ENCODE measurements around the gene SP3.
A peak's percentile ranks its signal among the peaks of the same experiment; 100 is the strongest.

SP3 gene

GRCh38 chr2:174005801-174006419 is 40.7 kb upstream of the SP3 start:
- H3K27ac ChIP-seq (ENCODE audit: low read depth, low read length), result no peak overlapping the region
- no peak overlapping the region for H3K4me3 ChIP-seq (ENCODE audit: low read depth, low read length)
- H3K79me2 ChIP-seq (ENCODE audit: control insufficient read depth, insufficient read depth, low read length, unreplicated experiment), result no peaks in the 10 kb centered on the region
- H3K36me3 ChIP-seq (ENCODE audit: insufficient read depth, low read length), result no peaks in the 10 kb centered on the region
- no peaks in the 10 kb centered on the region for H3K27me3 ChIP-seq (ENCODE audit: insufficient read depth, low read length)
- peak overlapping the region; percentile 11 for H2AFZ ChIP-seq (ENCODE audit: low read length, unreplicated experiment)
- H3K4me1 ChIP-seq (ENCODE audit: control insufficient read depth, insufficient read depth, low read length, unreplicated experiment), result peaks cover 26% of the 10 kb centered on the region

GRCh38 chr2:174004905-174005605 is 39.9 kb upstream of the SP3 start:
- Histone ChIP-seq H2AFZ (ENCODE audit: low read length, unreplicated experiment) (no peak overlapping the region), H3K27me3 (ENCODE audit: insufficient read depth, low read length) (no peaks in the 10 kb centered on the region), H3K27ac (ENCODE audit: low read depth, low read length) (peak overlapping the region; percentile 26), H3K36me3 (ENCODE audit: insufficient read depth, low read length) (no peaks in the 10 kb centered on the region), H3K4me3 (ENCODE audit: low read depth, low read length) (no peak overlapping the region), H3K79me2 (ENCODE audit: control insufficient read depth, insufficient read depth, low read length, unreplicated experiment) (no peaks in the 10 kb centered on the region), H3K4me1 (ENCODE audit: control insufficient read depth, insufficient read depth, low read length, unreplicated experiment) (peaks cover 20% of the 10 kb centered on the region)

GRCh38 chr2:174003720-174004695 is 38.8 kb upstream of the SP3 start:
- Histone ChIP-seq H2AFZ (ENCODE audit: low read length, unreplicated experiment) (no peak overlapping the region), H3K79me2 (ENCODE audit: control insufficient read depth, insufficient read depth, low read length, unreplicated experiment) (no peaks in the 10 kb centered on the region), H3K4me1 (ENCODE audit: control insufficient read depth, insufficient read depth, low read length, unreplicated experiment) (peaks cover 11% of the 10 kb centered on the region), H3K36me3 (ENCODE audit: insufficient read depth, low read length) (no peaks in the 10 kb centered on the region), H3K4me3 (ENCODE audit: low read depth, low read length) (no peak overlapping the region), H3K27ac (ENCODE audit: low read depth, low read length) (no peak overlapping the region), H3K27me3 (ENCODE audit: insufficient read depth, low read length) (no peaks in the 10 kb centered on the region)

GRCh38 chr2:174002679-174003078 is 37.5 kb upstream of the SP3 start:
- H3K27me3 ChIP-seq (ENCODE audit: insufficient read depth, low read length), result no peaks in the 10 kb centered on the region
- H2AFZ ChIP-seq (ENCODE audit: low read length, unreplicated experiment), result no peak overlapping the region
- H3K36me3 ChIP-seq (ENCODE audit: insufficient read depth, low read length), result no peaks in the 10 kb centered on the region
- no peak overlapping the region for H3K27ac ChIP-seq (ENCODE audit: low read depth, low read length)
- H3K4me1 ChIP-seq (ENCODE audit: control insufficient read depth, insufficient read depth, low read length, unreplicated experiment), result peaks cover 5% of the 10 kb centered on the region
- H3K4me3 ChIP-seq (ENCODE audit: low read depth, low read length), result no peak overlapping the region
- H3K79me2 ChIP-seq (ENCODE audit: control insufficient read depth, insufficient read depth, low read length, unreplicated experiment), result no peaks in the 10 kb centered on the region

- no peak overlapping the region for H2AFZ ChIP-seq (ENCODE audit: low read length, unreplicated experiment)
- no peaks in the 10 kb centered on the region for H3K36me3 ChIP-seq (ENCODE audit: insufficient read depth, low read length)
- H3K27me3 ChIP-seq (ENCODE audit: insufficient read depth, low read length), result no peaks in the 10 kb centered on the region
- H3K79me2 ChIP-seq (ENCODE audit: control insufficient read depth, insufficient read depth, low read length, unreplicated experiment), result no peaks in the 10 kb centered on the region
- peaks cover 5% of the 10 kb centered on the region for H3K4me1 ChIP-seq (ENCODE audit: control insufficient read depth, insufficient read depth, low read length, unreplicated experiment)
- H3K4me3 ChIP-seq (ENCODE audit: low read depth, low read length), result no peak overlapping the region
- no peak overlapping the region for H3K27ac ChIP-seq (ENCODE audit: low read depth, low read length)
These were observed 35.9 kb upstream of the SP3 start for GRCh38 chr2:174001107-174001506.

GRCh38 chr2:173999724-174000123 is 34.6 kb upstream of the SP3 start:
- Histone ChIP-seq H3K27ac (ENCODE audit: low read depth, low read length) (no peak overlapping the region), H3K27me3 (ENCODE audit: insufficient read depth, low read length) (no peaks in the 10 kb centered on the region), H3K4me3 (ENCODE audit: low read depth, low read length) (no peak overlapping the region), H3K4me1 (ENCODE audit: control insufficient read depth, insufficient read depth, low read length, unreplicated experiment) (peaks cover under 1% of the 10 kb centered on the region), H3K36me3 (ENCODE audit: insufficient read depth, low read length) (no peaks in the 10 kb centered on the region), H3K79me2 (ENCODE audit: control insufficient read depth, insufficient read depth, low read length, unreplicated experiment) (no peaks in the 10 kb centered on the region), H2AFZ (ENCODE audit: low read length, unreplicated experiment) (no peak overlapping the region)

GRCh38 chr2:173999272-173999671 is 34.1 kb upstream of the SP3 start:
- H3K4me3 ChIP-seq (ENCODE audit: low read depth, low read length), result no peak overlapping the region
- H3K4me1 ChIP-seq (ENCODE audit: control insufficient read depth, insufficient read depth, low read length, unreplicated experiment), result no peaks in the 10 kb centered on the region
- no peak overlapping the region for H3K27ac ChIP-seq (ENCODE audit: low read depth, low read length)
- H3K36me3 ChIP-seq (ENCODE audit: insufficient read depth, low read length), result no peaks in the 10 kb centered on the region
- no peak overlapping the region for H2AFZ ChIP-seq (ENCODE audit: low read length, unreplicated experiment)
- H3K79me2 ChIP-seq (ENCODE audit: control insufficient read depth, insufficient read depth, low read length, unreplicated experiment), result no peaks in the 10 kb centered on the region
- H3K27me3 ChIP-seq (ENCODE audit: insufficient read depth, low read length), result no peaks in the 10 kb centered on the region

- Histone ChIP-seq H3K4me3 (ENCODE audit: low read depth, low read length) (no peak overlapping the region), H3K27me3 (ENCODE audit: insufficient read depth, low read length) (no peaks in the 10 kb centered on the region), H3K79me2 (ENCODE audit: control insufficient read depth, insufficient read depth, low read length, unreplicated experiment) (no peaks in the 10 kb centered on the region), H3K4me1 (ENCODE audit: control insufficient read depth, insufficient read depth, low read length, unreplicated experiment) (no peaks in the 10 kb centered on the region), H3K36me3 (ENCODE audit: insufficient read depth, low read length) (no peaks in the 10 kb centered on the region), H3K27ac (ENCODE audit: low read depth, low read length) (no peak overlapping the region), H2AFZ (ENCODE audit: low read length, unreplicated experiment) (no peak overlapping the region)
These were observed 33.2 kb upstream of the SP3 start for GRCh38 chr2:173998386-173998785.

- no peaks in the 10 kb centered on the region for H3K4me1 ChIP-seq (ENCODE audit: control insufficient read depth, insufficient read depth, low read length, unreplicated experiment)
- no peak overlapping the region for H2AFZ ChIP-seq (ENCODE audit: low read length, unreplicated experiment)
- no peak overlapping the region for H3K4me3 ChIP-seq (ENCODE audit: low read depth, low read length)
- no peaks in the 10 kb centered on the region for H3K27me3 ChIP-seq (ENCODE audit: insufficient read depth, low read length)
- H3K27ac ChIP-seq (ENCODE audit: low read depth, low read length), result no peak overlapping the region
- no peaks in the 10 kb centered on the region for H3K36me3 ChIP-seq (ENCODE audit: insufficient read depth, low read length)
- H3K79me2 ChIP-seq (ENCODE audit: control insufficient read depth, insufficient read depth, low read length, unreplicated experiment), result no peaks in the 10 kb centered on the region
These were observed 32.6 kb upstream of the SP3 start for GRCh38 chr2:173997753-173998152.

- no peaks in the 10 kb centered on the region for H3K36me3 ChIP-seq (ENCODE audit: insufficient read depth, low read length)
- H3K79me2 ChIP-seq (ENCODE audit: control insufficient read depth, insufficient read depth, low read length, unreplicated experiment), result no peaks in the 10 kb centered on the region
- no peak overlapping the region for H3K4me3 ChIP-seq (ENCODE audit: low read depth, low read length)
- H3K27me3 ChIP-seq (ENCODE audit: insufficient read depth, low read length), result no peaks in the 10 kb centered on the region
- peaks cover 3% of the 10 kb centered on the region for H3K4me1 ChIP-seq (ENCODE audit: control insufficient read depth, insufficient read depth, low read length, unreplicated experiment)
- no peak overlapping the region for H3K27ac ChIP-seq (ENCODE audit: low read depth, low read length)
- no peak overlapping the region for H2AFZ ChIP-seq (ENCODE audit: low read length, unreplicated experiment)
These were observed 32.1 kb upstream of the SP3 start for GRCh38 chr2:173997269-173997668.

All from ACC112 (cell line).